Ecto neural progenitor cell (in vitro differentiated cells): ENCODE measurements around the gene PDE4D.

ENCODE experiments used
- DNase-seq: peaks from one replicate; pipeline ENCODE4 v3.0.0-alpha.2; 2018; ENCODE audit warnings: low spot score

The PDE4D gene

GRCh38 chr5:59104400-59105127, 789.0 kb downstream of the PDE4D start:
- no peak for DNase-seq

DNA sequence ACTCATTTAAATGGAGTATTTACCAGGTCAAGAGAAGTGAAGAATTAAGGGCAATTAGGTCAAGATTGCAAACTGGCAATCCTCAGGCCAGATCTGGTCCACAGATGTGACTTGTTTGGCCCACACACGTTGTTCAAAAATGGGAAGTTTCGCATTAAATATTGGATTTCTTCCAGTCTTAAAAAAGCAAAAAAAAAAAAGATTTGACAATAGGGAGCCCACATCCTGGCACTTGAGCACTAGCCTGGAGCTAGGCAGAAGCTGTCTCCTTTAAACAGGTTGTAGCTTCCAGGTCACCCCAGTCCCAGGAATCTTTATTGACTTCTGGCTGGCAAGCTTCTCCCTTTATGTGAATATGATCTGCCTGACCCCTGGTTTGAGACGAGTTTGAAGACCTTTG, 790.2 kb downstream of the PDE4D start:
- no peak for DNase-seq

DNA sequence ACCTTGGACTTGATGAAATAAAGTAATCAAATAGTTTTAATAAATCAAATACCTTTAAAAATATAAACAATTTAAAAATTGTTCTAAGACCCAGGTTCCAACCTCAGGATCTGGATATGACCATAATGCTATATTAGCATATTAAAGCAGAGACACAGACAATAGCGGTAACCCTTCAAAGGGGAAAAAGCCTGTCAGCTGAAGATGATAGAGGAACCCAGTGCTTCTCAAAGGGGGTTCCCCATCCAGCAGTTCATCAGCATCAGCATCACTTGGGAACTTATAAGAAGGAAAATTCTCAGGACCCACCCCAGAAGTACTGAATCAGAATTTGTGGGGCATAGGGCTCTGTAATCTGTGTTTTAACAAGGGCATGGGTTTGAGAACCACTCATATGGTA, 791.1 kb downstream of the PDE4D start:
- no peak for DNase-seq

DNA sequence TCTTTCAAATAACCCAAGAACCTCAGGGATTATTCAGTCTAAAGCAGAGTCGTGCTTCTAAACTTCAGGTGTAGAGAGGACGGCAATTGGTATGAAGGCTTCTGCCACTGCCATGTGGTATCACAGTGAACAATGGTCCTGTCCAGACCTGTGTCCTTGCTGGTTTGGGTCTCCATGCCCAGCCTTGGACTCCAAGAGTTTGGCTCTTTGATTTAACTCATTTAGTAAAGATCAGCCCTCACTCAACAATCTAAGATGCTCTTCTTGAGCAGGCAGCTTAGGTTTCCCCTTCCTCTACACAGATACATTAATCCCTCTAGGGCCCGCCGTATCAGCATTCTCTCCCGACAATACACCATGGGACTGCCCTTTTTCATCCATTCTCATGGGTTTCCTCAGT, 792.7 kb downstream of the PDE4D start:
- no peak for DNase-seq

GRCh38 chr5:59099995-59100345, 793.6 kb downstream of the PDE4D start:
- no peak for DNase-seq

DNA sequence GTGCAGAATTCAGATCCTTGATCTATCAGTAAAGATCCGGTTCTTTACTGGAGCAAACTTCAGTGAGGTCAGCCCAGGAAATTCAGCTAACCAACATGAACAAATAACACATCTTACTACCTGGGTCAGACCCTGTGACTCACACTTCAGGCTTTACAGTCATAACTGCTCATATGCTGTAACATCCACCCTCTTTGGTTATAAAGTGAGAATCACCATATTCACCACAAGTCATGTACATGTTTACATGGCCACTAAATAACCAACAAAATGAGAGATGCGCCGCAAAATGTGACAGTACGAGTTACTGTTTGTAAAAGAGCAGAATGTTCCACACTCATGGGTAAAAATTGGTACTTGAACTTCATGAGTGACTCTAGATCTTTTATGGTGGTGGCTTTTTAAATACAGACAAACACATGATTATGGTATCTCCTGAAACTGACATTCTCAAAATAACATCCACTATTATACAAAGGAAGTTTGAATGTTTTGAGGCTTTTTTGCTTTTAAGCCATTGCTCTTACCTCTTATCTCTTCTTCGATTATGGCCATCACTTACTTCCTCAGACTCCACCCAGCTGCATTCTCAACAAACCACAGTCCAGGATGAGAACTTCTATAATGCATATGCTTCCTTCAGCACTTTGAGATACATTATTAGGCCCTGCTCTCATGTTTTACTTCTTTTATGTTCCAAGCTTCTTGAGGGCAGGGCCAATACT, 794.1 kb downstream of the PDE4D start:
- DNase-seq: no peak

DNA sequence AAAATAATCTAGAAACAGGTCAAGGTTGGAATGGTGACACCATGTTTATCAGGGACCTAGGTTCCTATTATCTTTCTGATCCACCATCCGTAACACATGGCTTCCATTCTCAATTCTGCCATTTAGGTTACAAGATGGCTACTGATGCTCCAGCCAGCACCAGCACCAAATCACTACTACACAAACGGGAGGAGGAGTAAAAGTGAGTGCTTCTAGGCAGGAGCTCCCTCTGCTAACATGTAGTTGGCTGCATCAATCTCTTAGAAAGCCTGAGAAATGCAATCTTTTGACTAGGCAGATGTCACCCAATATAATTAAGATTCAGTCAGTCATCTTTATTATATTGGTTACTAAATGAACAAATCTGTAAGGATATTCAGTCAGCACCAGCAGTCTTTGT, 794.8 kb downstream of the PDE4D start:
- DNase-seq: no peak

DNA sequence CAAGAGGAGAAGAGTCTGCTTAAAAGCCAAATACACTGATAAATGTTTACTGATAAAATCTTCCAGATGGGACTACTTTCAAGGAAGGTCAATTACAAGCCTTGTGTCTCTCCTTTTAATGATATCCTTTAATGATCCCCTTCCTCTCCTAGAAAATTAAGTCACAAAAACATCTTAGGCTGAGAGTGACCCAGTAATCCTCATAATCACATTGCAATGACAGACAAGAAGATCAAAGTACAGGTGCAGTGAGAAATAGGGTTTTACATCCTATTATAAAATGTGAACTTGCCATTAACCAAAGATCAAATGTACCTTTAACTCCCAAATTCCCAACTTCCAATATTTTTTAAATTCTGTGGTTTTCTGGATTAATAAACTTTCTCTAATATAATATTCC, 795.8 kb downstream of the PDE4D start:
- DNase-seq: no peak

DNA sequence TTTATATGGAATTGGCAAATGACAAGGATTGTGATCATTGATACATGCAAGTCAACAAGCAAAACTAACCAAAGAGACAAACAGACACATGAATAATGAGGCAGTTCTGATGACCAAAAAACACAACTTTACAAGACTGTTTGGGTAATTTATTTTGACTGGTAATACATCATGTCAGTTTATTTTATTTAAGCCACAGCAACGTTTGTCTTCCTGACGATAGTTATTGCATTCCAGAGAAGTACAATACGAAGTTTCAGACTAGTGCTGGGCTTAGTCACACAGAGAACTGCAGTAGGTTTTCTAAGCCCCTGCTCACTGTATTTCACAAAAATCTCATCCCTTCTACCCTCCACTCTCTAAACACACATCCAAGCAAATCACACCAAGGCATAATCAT, 796.4 kb downstream of the PDE4D start:
- DNase-seq: no peak

GRCh38 chr5:59095480-59095879, 798.0 kb downstream of the PDE4D start:
- DNase-seq: no peak

DNA sequence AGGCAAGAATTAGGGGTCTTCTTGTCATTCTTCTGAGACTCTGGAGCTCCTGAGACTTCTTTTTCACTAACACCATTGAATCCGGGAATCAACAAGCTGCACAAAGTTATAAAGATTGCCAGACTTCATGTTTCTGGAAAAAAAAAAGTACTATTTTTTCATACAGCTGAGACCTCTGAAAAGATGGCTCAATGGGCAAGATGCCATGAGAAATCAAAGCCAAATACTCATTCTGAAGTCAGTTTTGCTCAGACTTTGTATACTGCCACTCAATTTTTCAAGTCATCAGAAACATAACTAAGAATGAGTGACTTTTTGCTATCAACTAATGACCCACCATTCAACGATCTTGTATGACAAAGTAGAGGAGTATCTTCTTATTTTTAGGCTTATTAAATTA, 798.7 kb downstream of the PDE4D start:
- DNase-seq: no peak

DNA sequence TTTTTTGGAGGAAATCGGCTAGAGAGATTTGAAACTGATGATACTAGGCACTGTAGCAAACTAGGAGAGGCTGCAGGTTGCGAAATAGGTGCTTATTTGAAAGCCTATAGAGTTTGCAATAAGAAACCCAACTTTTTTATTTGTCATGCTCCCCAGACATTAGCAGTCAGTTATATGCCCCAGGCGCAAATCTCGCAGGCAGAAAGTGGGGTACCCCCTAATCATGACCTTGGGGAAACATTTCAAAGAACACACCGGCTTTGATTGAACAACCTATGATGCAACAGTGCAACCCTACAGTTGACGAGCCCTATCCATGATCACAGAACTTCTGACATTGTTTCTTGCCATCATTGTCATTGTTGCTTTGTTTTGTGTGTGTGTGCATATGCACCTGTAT, 800.2 kb downstream of the PDE4D start:
- DNase-seq: no peak

DNA sequence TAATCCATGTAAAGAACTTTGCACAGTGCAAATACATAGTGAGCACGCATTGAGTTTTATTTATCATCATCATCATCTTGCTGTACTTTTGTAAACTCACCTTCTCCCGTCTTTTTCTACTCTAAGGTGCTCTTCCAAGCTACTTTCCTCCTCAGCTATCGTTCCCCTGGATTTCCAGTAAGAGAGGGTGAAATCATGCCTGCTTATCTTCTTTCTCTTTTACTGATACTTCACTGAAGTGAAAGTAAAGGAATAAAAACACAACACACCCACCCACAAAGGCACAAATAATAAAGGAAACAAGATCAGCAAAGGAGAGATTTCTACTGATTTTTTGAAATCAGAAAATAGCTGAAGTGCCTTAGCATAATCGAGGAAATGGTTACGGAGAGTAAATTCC, 800.8 kb downstream of the PDE4D start:
- DNase-seq: no peak

DNA sequence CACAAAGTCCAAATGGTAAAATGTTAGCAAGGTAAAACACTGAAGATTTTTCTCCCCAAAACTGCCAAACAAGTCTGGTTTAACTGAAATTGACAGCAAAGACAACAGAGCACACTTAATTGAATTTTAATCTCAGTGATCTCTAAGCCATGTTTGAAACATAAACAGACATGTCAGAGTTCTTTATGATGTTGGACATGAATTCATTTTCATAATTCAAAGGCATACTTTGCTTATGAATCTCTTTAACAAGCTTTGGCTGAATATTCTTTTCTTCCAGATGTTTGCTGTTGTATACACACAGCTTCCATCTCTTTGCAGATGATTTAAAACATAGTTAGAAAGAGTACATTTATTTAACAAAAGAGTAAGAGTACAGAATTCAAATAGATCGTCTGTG, 801.6 kb downstream of the PDE4D start:
- no peak for DNase-seq

DNA sequence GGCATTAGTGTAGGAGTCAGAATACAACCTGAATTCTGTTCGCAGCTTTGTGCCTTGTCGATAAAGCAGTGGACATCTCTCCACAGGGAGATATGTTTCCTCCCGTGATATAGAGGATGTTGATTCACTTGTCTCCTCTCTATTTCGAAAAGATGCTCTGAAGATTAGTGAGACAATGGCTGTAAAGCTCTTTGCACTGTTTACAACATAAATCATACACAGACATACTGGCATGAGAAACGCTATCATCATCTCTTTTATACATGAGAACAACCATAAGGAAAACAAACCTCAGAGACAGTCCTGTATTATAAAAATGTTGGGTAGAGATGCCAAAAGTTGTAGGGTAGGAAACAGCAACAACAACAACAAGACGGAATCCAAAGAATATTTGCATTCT, 803.2 kb downstream of the PDE4D start:
- no peak for DNase-seq

DNA sequence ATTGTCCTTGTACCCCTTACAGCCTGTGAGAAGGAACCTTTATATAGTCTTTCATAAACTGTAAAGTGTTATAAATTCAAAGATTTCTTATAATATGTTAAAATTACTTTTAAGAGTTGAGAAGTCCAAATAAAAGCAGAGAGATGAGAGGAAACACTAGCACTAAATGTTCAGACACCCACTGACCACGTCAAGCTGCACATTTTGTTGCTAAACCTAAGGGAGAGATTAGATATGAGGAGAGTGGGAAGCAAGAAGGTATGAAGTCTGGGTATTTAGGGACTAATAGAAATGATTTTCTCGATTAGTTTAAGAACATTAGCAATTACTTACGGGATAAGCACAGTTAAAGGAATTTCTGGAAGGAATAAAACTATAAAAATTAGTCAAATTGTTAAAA, 803.8 kb downstream of the PDE4D start:
- no peak for DNase-seq

GRCh38 chr5:59088546-59088945, 805.0 kb downstream of the PDE4D start:
- no peak for DNase-seq

- no peak for DNase-seq
Measured at GRCh38 chr5:59086024-59086423, 807.5 kb downstream of the PDE4D start.

GRCh38 chr5:59081693-59082092, 811.8 kb downstream of the PDE4D start:
- DNase-seq: no peak

GRCh38 chr5:59079622-59080620, 813.6 kb downstream of the PDE4D start:
- no peak for DNase-seq

DNA sequence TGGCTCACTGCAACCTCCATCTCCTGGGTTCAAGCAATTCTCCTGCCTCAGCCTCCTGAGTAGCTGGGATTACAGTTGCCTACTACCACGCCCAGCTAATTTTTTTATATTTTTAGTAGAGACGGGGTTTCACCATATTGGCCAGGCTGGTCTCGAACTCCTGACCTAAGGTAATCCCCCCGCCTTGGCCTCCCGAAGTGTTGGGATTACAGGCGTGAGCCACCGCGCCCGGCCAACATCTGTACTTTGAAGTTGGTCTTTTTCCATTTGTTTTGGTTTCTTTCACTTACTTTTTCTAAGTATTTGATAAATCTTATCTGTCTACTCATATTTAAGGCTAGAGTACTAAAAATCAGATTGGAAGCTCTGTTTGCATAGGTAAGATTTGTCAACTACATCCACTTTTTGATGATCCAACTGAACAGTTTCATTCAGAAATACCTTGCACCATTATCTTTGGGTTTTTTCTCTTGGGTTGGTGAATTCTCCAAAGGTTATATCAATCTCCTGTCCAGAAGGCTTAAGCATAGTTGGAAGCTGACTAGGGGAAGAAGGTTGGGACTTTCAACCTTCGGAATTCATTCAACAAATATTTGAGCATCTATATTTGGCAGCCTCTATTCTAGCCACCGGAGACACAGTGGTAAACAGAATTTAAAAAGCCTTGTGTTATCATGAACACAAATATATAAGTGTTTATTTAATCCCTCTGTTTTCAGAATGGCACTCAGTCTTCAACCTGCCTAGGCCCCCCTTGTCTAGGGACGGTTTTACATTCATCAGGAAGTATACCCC, 821.6 kb downstream of the PDE4D start:
- no peak for DNase-seq
